ENCODE data around the gene RAI1.

- TF ChIP-seq, protein P1, sequence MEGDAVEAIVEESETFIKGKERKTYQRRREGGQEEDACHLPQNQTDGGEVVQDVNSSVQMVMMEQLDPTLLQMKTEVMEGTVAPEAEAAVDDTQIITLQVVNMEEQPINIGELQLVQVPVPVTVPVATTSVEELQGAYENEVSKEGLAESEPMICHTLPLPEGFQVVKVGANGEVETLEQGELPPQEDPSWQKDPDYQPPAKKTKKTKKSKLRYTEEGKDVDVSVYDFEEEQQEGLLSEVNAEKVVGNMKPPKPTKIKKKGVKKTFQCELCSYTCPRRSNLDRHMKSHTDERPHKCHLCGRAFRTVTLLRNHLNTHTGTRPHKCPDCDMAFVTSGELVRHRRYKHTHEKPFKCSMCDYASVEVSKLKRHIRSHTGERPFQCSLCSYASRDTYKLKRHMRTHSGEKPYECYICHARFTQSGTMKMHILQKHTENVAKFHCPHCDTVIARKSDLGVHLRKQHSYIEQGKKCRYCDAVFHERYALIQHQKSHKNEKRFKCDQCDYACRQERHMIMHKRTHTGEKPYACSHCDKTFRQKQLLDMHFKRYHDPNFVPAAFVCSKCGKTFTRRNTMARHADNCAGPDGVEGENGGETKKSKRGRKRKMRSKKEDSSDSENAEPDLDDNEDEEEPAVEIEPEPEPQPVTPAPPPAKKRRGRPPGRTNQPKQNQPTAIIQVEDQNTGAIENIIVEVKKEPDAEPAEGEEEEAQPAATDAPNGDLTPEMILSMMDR (IDR thresholded peaks at IDR 0.05 in 2 of 3, conservative IDR thresholded peaks at IDR 0.05 in 1 of 3; ENCODE audit: control insufficient read depth in 2 of 3, extremely low read depth in 1 of 3, insufficient read depth in 1 of 3, low read depth in 3 of 3, low read length in 3 of 3), result no peak
- TF ChIP-seq POLR2AphosphoS5 (IDR thresholded peaks at IDR 0.05; ENCODE audit: low read length) (no peak), TCF7 (IDR thresholded peaks at IDR 0.05; ENCODE audit: borderline replicate concordance) (no peak), EZH2 (IDR thresholded peaks at IDR 0.05; ENCODE audit: borderline replicate concordance, control insufficient read depth, low read depth, low read length) (no peak), TAF1 (IDR thresholded peaks at IDR 0.05; ENCODE audit: borderline replicate concordance, low read depth, low read length) (no peak), JUND (IDR thresholded peaks at IDR 0.05; ENCODE audit: low read depth, low read length) (no peak)
- TF ChIP-seq, protein P2, sequence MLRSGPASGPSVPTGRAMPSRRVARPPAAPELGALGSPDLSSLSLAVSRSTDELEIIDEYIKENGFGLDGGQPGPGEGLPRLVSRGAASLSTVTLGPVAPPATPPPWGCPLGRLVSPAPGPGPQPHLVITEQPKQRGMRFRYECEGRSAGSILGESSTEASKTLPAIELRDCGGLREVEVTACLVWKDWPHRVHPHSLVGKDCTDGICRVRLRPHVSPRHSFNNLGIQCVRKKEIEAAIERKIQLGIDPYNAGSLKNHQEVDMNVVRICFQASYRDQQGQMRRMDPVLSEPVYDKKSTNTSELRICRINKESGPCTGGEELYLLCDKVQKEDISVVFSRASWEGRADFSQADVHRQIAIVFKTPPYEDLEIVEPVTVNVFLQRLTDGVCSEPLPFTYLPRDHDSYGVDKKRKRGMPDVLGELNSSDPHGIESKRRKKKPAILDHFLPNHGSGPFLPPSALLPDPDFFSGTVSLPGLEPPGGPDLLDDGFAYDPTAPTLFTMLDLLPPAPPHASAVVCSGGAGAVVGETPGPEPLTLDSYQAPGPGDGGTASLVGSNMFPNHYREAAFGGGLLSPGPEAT (IDR thresholded peaks at IDR 0.05; ENCODE audit: low read depth), result no peak
Observed at GRCh38 chr17:17712268-17712924, 31.1 kb downstream of the RAI1 start.
